GM12801 (cell line): Measurements from ENCODE around the gene MFAP4.

ENCODE experiments used
- TF ChIP-seq, protein P1 (sequence below): IDR thresholded peaks from one replicate; pipeline ENCODE4 v1.5.1; 2011; ENCODE audit warnings: control low read depth; ENCODE audit not compliant: insufficient read length; ENCODE audit errors: extremely low read depth

Gene MFAP4

DNA sequence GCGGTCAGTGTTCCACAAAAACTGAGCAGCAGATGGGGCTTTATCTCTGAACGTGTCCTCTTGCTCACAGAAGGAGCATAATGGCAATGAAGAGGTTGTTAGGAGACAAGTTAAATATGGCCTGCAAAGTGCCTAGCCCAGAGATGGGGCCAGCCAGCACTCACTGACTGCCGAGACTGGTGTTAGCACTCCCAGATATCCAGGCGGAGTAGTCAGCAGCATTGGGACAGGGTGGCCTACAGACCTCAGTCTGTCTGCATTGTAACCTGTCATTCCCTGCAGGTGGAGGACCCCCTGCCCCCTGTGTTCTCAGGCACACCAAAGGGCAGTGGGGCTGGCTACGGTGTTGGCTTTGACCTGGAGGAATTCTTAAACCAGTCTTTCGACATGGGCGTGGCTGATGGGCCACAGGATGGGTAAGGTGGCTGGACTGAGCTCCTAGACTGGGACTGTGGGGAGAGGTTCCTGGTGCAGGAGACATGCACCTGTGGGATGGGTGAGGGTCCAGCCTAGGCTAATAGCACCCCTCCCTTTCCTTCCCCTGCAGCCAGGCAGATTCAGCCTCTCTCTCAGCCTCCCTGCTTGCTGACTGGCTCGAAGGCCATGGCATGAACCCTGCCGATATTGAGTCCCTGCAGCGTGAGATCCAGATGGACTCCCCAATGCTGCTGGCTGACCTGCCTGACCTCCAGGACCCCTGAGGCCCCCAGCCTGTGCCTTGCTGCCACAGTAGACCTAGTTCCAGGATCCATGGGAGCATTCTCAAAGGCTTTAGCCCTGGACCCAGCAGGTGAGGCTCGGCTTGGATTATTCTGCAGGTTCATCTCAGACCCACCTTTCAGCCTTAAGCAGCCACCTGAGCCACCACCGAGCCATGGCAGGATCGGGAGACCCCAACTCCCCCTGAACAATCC is 4.2 kb downstream of the MFAP4 start:
- TF ChIP-seq, protein P1, sequence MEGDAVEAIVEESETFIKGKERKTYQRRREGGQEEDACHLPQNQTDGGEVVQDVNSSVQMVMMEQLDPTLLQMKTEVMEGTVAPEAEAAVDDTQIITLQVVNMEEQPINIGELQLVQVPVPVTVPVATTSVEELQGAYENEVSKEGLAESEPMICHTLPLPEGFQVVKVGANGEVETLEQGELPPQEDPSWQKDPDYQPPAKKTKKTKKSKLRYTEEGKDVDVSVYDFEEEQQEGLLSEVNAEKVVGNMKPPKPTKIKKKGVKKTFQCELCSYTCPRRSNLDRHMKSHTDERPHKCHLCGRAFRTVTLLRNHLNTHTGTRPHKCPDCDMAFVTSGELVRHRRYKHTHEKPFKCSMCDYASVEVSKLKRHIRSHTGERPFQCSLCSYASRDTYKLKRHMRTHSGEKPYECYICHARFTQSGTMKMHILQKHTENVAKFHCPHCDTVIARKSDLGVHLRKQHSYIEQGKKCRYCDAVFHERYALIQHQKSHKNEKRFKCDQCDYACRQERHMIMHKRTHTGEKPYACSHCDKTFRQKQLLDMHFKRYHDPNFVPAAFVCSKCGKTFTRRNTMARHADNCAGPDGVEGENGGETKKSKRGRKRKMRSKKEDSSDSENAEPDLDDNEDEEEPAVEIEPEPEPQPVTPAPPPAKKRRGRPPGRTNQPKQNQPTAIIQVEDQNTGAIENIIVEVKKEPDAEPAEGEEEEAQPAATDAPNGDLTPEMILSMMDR = no peak

DNA sequence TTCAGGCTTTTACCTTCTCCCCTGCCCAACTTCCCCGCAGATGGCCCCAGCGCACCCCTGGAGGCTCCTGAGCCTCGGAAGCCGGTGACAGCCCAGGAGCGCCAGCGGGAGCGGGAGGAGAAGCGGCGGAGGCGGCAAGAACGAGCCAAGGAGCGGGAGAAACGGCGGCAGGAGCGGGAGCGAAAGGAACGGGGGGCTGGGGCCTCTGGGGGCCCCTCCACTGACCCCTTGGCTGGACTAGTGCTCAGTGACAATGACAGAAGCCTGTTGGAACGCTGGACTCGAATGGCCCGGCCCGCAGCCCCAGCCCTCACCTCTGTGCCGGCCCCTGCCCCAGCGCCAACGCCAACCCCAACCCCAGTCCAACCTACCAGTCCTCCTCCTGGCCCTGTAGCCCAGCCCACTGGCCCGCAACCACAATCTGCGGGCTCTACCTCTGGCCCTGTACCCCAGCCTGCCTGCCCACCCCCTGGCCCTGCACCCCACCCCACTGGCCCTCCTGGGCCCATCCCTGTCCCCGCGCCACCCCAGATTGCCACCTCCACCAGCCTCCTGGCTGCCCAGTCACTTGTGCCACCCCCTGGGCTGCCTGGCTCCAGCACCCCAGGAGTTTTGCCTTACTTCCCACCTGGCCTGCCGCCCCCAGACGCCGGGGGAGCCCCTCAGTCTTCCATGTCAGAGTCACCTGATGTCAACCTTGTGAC is 5.1 kb downstream of the MFAP4 start:
- TF ChIP-seq, protein P1 = no peak

DNA sequence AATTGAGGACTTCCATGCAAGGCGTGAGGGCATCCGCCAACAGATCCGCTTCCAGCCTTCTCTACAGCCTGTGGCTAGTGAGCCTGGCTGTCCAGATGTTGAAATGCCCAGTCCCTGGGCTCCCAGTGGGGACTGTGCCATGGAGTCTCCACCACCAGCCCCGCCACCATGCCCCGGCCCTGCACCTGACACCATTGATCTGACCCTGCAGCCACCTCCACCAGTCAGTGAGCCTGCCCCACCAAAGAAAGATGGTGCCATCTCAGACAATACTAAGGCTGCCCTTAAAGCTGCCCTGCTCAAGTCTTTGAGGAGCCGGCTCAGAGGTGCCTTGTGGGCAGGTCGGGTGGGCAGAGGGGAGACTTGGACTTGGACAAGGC is 5.6 kb downstream of the MFAP4 start:
- TF ChIP-seq, protein P1 = no peak

DNA sequence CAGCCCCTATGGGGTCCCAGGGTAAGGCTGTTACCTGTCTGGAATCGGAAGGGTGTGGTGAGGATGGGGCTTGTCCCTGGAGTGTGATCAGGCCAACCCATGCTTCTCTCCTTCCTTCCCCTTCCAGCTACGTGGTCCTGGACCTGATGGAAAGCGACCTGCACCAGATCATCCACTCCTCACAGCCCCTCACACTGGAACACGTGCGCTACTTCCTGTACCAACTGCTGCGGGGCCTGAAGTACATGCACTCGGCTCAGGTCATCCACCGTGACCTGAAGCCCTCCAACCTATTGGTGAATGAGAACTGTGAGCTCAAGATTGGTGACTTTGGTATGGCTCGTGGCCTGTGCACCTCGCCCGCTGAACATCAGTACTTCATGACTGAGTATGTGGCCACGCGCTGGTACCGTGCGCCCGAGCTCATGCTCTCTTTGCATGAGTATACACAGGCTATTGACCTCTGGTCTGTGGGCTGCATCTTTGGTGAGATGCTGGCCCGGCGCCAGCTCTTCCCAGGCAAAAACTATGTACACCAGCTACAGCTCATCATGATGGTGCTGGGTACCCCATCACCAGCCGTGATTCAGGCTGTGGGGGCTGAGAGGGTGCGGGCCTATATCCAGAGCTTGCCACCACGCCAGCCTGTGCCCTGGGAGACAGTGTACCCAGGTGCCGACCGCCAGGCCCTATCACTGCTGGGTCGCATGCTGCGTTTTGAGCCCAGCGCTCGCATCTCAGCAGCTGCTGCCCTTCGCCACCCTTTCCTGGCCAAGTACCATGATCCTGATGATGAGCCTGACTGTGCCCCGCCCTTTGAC is 6.3 kb downstream of the MFAP4 start:
- TF ChIP-seq, protein P1 = no peak

DNA sequence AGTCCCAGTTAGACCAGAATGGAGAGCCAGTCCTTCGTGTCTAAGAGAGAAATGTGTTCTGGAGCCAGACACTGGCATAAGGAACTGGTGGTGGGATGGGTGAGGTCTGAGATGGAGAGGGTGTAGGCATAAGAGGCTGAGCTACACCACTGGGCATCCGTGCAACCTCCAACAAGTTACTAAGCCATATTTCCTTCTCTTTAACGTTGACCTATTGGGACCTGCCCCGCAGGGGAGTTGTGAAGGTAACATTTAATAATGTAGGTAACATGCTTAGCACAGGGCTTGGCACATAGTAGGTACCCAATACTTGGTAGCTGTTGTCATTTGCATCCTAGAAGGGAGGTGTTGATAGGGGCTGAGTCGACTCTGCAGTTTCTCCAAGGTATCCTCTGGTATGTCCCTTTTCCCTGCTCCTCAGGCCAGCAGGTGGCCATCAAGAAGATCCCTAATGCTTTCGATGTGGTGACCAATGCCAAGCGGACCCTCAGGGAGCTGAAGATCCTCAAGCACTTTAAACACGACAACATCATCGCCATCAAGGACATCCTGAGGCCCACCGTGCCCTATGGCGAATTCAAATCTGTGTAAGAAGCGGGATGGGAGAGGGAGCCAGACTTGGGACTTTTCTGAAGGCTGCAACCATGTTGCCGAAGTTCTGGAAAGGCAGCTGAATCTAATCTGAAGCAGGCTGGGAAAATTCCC is 7.5 kb downstream of the MFAP4 start:
- TF ChIP-seq, protein P1 = no peak

DNA sequence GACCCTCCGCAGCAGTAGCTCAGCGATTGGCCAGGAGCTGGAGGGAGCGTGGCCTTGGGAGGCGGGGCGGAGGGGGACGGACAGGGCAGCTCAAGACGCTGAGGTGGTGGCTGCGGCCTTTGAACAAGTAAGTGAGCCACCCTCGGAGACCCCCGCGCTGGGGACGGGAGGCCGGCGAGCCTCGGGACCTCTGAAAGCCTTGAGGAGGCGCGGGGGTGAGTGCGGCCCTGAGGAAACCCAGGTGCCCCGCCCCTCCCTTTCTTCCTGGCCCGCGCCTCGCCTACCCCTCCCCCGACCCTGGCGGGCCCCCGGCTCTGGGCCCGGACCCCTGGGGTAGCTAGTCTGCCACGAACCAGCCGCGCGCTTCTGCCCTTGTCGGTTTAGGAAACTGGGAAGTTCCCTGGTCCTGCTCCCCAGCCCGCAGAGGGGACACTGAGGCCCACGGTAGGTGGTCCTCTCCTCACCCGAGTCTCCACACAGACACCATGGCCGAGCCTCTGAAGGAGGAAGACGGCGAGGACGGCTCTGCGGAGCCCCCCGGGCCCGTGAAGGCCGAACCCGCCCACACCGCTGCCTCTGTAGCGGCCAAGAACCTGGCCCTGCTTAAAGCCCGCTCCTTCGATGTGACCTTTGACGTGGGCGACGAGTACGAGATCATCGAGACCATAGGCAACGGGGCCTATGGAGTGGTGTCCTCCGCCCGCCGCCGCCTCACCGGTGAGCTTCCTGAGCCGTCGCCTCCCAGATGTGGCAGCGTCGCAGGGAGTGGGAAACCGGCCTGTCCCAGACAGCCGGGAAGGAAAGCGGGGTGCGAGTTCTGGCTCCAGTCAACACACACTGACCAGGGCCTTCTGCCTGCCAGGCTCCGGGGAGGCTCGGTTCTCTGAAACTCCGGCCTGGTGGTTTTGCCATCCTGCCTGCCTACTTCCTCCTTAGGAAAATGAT is 8.3 kb downstream of the MFAP4 start, which contains the start of gene MAPK7:
Gene MAPK7, plus strand, starts transcription at position 83 of the 945 bp plus-strand sequence. Its CDS starts 403 bp downstream, at position 486.
- TF ChIP-seq, protein P1 = no peak
